GM18505 (cell line): Measurements from ENCODE around the gene ERC2.

ENCODE experiments used
- ATAC-seq: cut with Tn5 transposase; IDR thresholded peaks from one replicate; pipeline ENCODE4 v1.9.1; 2021; ENCODE audit not compliant: unreplicated experiment
- POLR2A ChIP-seq: IDR thresholded peaks from 4 replicates; pipeline ENCODE4 v1.6.1; 2011; ENCODE audit warnings: borderline replicate concordance; ENCODE audit not compliant: insufficient read depth, insufficient read length; ENCODE audit errors: extremely low read depth

ERC2 gene

GRCh38 chr3:55683666-55684270 lies 784.5 kb downstream of the ERC2 start:
- no peak for ATAC-seq
- TF ChIP-seq POLR2A = no peak

- TF ChIP-seq POLR2A = no peak
- ATAC-seq = no peak
Observed at GRCh38 chr3:55682461-55682860, 785.8 kb downstream of the ERC2 start.

GRCh38 chr3:55678546-55679216 lies 789.6 kb downstream of the ERC2 start:
- no peak for TF ChIP-seq POLR2A
- no peak for ATAC-seq

GRCh38 chr3:55676643-55677042 lies 791.6 kb downstream of the ERC2 start:
- no peak for ATAC-seq
- no peak for TF ChIP-seq POLR2A

GRCh38 chr3:55675478-55675877 lies 792.8 kb downstream of the ERC2 start:
- ATAC-seq = peak; percentile 96

GRCh38 chr3:55673764-55674163 lies 794.5 kb downstream of the ERC2 start:
- no peak for ATAC-seq
- no peak for TF ChIP-seq POLR2A

More at GRCh38 chr3:55675478-55675877, 792.8 kb downstream of the ERC2 start:
- no peak for TF ChIP-seq POLR2A

GRCh38 chr3:55669133-55669532 lies 799.1 kb downstream of the ERC2 start:
- no peak for ATAC-seq
- TF ChIP-seq POLR2A = no peak

- no peak for ATAC-seq
- no peak for TF ChIP-seq POLR2A
Observed at GRCh38 chr3:55668359-55668758, 799.9 kb downstream of the ERC2 start.

GRCh38 chr3:55664387-55664786 lies 803.9 kb downstream of the ERC2 start:
- no peak for ATAC-seq
- no peak for TF ChIP-seq POLR2A

GRCh38 chr3:55662683-55663082 lies 805.6 kb downstream of the ERC2 start:
- ATAC-seq = no peak
- TF ChIP-seq POLR2A = no peak

- no peak for TF ChIP-seq POLR2A
Observed at GRCh38 chr3:55661571-55661970, 806.7 kb downstream of the ERC2 start.

GRCh38 chr3:55661141-55661540 lies 807.1 kb downstream of the ERC2 start:
- no peak for TF ChIP-seq POLR2A
- ATAC-seq = no peak

More at GRCh38 chr3:55661571-55661970, 806.7 kb downstream of the ERC2 start:
- no peak for ATAC-seq

- TF ChIP-seq POLR2A = no peak
- no peak for ATAC-seq
Observed at GRCh38 chr3:55660642-55661041, 807.6 kb downstream of the ERC2 start.

GRCh38 chr3:55659701-55660100 lies 808.6 kb downstream of the ERC2 start:
- ATAC-seq = no peak
- TF ChIP-seq POLR2A = no peak
